HG03060 (cell line): ENCODE results near the gene GRIN2A.
"Not testable (repeated sequence)": the region's sequence is repeated elsewhere in the genome, so short reads cannot be mapped to it uniquely, and the experiment has no call there.

ENCODE experiments used
- ATAC-seq: cut with Tn5 transposase; IDR thresholded peaks from one replicate; pipeline ENCODE4 v1.9.1; 2021; ENCODE audit warnings: low read depth, moderate number of reproducible peaks; ENCODE audit not compliant: unreplicated experiment

GRIN2A gene

DNA sequence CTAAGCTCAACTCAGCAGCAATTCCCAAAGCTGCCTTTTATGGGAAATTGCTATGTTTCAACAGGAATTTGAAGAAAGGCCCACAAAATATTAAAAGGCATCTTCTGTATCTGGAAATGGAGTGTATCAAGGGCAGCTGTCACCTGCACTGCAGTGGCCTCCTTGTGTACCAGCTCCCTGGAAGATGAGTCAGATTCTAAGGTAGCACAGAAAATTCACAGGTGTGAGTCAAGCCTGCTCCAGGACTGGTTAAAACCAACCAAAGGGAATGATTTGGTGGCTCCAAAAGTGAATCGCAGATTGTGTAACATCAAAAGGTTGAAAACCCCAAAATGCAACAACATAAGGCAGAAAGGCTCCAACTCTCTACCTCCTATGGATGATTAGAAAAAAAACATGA, 296.4 kb downstream of the GRIN2A start:
- ATAC-seq = no peak

DNA sequence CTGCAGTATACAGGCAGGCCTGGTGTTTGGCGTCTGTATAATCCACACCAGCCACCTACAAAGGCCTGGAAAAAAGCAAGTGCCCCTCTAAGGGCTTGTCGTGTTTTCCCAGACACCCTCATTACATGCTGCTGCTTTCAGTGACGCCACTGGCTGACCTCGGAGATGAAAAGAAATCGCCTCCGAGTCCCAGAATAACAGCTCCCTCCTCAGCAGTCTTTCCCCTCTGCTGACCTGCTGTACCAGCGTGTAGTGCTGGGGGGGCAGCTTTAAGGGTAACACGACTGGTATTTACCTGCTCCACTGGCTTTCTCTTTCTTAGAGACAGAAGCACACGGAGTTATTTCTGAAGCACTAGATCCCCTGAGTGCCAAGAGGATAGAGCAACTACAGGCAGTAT, 296.8 kb downstream of the GRIN2A start:
- ATAC-seq = no peak

DNA sequence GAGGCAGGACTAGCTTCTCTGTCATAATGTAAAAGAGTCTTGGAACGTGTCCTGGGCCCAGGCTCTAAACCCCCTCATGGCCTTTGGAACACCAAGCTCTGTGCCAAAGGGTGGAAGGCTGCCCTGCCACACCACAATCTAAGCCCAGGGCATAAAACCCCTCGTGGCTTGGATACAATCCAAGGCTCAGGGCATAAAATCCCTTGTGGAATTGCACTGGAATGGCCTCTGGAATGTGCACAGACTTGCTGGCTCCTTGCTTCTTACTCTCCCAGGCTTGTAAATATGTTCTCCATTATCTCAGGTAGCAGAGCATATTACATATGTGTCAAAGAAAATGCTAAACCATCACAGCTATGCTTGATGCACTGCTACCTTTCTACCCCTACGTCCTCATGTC, 306.2 kb downstream of the GRIN2A start:
- ATAC-seq = not testable (repeated sequence)

DNA sequence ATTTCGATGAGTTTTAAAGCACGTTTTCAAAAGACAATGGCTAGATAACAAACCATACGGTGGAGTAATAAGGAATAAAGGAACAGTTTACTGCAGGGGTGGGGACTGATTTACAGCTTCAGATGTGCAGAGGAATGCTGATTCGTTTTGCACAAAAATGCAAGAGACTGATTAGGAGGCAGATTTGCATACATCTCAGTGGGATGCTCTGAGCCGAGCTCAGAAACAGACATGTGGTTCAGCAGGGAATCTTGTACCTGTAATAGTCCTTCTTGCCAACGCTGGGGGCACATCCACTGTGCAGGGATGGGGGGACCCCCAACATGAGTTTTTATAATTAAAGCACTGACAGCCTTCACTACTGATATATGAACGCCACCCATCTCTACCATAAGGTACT, 308.0 kb downstream of the GRIN2A start:
- ATAC-seq = no peak

DNA sequence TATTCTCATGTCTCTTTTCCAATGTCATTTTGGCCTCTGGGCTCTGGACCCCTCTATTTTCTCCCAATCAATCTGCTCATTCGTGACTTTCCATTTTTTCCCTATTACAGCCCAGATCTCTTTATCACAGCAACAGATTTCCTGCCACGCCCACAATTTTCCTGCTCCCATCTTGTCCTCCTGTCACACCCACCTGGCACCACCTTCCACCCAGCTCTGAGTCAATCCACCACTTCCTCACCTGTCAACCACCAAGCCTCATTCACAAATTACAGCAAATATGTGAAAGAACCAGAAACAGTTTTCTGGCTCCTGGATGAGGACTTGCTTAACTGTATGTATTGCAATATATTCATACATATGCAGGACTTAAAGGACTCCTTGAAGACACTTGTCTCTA, 311.3 kb downstream of the GRIN2A start:
- no peak for ATAC-seq

DNA sequence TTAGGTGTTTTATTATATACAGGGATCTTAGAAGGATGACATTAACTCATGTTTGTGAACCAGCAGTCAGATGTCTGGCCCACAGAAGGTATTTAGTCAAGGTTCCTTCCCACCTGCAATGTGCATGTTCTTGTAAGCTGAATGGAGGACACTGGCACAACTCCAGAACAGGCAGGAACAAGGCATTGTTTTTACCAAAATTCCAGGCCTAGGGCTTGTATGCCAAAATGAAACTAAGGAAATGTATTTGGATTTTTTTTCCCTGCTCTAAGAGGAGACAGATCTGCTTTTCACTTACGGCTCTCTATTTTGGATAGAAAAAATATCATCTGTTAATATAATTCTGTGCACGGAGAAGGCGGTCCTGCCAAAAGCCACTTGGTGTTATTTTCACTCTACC, 312.5 kb downstream of the GRIN2A start:
- no peak for ATAC-seq

DNA sequence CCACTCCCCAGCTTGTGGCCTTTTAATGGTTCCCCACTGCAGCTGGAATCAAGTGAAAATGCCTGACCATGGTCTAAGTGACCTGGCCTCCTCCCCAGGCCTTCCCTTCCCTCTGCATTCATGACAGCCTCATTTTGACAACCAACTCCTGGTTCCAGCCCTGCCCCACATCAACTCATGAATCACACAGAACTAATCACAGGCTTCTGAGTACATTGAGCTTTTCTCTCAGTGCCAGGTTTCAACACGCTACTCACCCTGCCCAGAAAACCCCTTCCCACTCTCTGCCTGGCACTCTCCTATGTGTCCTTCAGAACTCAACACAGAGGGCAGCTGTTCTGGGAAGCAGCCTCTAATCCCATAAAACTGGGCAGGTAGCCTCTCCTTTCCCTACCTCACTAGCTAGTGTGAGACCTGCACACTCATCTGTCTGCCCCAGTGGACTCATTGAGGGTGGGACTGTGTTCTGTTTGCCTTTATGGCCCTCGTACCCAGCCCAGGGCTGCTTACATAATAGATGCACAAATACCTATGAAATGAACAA, 313.6 kb downstream of the GRIN2A start:
- ATAC-seq = no peak

DNA sequence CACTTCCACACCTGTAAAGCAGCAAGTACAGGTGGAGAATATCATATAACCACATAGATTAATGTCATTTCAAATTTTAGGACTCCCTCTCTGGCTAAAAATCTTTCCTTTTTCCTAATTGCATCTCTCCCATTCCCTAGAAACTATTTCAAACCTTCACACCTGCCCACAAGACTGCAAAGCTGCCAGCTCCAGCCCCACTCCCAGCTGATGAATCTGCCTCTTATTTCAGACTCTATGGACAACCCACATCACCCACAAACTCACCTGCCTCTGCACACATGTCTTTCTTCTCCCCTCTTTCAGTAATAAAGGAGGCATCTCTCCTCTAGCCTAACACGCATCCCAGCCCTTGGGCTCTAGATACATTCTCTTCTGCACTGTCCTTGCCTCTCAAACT, 315.1 kb downstream of the GRIN2A start:
- ATAC-seq = no peak

DNA sequence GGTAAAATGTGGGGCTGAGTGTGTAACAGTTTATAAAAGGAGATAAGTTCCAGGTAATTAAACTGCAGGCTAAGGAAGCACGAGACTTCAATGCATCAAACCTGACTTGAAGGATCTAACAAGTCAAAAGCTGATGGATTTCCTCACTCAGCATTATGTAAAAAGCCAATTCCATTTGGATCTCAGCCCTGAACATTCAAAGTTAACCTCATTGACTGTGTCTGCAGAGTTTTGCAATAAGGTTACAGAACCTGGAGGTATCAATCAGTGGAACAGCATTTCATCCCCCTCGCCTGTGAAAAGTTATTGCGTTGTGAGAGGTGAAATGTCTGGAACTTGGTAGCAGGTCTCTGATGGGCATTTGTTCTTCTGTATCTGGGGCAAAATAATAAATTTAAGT, 317.8 kb downstream of the GRIN2A start:
- no peak for ATAC-seq

DNA sequence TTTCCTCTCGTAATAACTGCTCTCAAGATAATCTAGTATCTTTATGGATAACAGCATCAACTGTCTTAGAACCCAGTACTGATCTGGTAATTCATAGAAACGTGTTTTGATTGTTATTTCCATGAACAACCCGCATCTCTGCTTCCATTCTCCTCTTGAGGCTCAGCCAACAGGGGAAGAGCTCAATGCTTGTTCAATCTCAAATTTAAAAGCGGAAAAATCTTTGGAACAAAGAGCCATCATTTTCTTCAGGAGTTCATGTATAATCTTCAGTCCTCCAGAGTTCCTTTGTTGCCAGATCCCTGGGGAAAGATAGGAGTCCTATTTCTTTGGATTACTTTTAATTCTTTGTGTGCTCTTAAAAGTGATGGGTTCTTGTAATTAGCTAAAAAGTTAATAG, 319.9 kb downstream of the GRIN2A start:
- no peak for ATAC-seq

DNA sequence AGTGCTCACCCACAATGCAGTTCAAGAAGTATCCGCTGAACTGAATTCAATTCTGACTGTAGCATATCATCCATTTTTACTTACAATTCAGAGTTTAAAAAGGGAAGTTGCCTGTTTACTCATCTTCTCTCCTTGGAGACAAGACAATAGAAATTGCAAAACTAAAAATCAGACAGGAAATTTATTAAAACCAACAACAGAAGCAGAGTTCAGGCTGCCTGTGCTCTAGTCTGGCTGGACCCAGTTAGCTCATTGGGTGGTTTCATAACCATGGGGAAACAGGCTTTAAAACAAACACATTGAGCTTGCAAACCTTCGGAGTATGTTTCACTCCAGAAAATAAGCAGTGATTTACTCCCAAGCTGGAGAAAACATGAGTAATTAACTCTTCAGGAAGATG, 321.4 kb downstream of the GRIN2A start:
- ATAC-seq = no peak

DNA sequence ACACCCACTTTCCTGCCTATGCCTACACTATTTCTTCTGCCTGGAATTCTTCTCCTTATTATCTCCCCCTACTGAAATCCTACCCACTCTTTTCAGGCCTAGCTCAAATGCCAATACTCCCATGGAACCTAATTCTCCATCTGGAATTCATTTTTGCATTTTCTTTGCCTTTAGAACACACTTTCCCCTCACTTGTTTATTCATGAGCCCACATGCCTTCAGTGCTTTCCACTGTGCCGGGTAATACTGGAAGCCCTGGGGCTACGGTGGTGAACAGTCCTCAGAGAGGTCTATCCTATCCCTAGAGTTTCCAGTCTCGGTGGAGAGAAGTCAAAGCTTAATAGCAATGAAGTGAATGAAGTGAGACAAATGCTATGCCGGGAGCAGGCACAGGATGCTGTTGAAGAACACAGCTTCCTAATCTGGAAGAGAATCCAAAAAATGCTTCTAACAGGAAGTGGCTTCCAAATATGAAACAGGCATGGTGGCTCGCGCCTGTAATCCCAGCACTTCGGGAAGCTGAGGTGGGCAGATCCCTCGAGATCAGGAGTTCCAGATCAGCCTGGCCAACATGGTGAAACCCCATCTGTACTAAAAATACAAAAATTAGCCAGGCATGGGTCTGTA, 322.4 kb downstream of the GRIN2A start:
- ATAC-seq = no peak

DNA sequence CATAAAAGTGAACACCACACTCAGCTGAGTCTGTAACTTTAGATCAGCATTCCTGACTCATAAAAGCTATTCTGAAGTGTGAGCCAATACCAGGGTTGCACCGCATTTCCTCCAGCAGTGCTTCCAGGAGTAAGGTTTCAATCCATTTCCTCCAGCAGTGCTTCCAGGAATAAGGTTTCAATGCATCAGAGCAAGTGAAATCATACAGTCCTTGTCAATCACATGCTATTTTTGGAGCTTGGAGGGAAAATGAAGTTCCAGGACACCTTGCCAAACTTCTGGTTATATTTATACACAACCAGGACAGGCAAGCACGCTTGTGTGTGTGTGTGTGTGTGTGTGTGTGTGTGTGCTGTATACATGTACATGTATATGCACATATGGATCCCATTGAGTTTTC, 327.6 kb downstream of the GRIN2A start:
- ATAC-seq = no peak

DNA sequence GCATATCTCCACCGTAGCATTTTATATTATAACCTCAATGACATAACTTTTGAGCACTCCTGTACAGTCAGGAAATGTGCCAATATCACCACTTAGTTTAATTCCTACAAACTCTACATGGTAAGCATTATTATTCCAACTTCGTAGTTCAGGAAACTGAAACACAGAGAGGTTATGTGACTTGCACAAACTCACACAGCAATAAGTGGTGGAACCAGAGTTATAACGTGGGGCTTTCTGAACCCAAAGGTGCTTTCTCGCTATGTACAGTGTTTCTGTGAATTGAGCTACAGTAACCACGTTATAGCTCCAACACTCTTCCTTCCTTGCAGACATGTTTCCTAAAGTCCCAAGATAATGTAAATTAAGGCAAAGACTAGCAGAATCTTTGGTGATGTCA, 330.2 kb downstream of the GRIN2A start:
- ATAC-seq = no peak

DNA sequence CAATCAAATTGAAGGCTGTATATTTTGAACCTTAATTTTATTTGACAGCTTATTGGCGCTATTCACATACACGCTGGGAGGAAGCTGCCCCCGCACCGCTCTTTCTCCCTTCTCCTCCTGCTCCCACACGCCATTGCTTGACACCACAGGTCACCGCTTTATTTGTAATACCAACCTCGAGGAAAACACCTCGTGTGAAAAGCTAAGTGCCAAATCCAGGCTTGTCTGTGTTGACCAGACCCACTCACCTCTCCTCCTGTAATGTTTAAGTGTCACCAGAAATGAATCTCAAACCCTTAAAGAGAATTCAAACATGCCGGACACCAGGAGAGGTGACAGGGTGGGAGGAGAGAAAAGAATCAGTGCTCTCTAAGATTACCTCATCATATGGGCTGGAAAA, 331.4 kb downstream of the GRIN2A start:
- no peak for ATAC-seq

DNA sequence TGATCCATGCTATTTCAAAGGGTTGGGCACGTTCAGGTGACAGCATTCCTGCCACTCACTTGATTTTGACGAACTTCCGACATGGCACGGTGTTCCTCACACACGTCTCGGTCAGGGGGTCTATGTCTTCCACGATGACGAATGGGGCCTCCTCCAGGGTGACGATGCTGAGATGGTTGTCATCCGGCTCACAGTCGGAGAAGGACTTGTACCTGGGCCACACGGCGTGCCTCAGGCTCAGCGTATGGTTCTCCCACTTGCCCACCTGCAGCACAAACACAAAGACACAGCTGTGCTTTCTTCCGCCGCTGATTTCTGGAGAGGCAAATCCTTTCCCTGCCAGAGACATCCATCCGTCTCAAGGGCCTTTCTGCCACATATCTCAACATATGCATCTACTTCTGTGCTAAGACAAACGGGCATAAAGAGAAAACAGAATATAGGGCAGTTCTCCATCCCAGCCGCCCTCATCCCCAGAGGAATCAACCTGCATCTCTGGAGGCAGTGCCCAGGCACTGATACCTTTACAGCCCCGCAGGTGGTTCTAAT, 332.5 kb downstream of the GRIN2A start:
- ATAC-seq = no peak

DNA sequence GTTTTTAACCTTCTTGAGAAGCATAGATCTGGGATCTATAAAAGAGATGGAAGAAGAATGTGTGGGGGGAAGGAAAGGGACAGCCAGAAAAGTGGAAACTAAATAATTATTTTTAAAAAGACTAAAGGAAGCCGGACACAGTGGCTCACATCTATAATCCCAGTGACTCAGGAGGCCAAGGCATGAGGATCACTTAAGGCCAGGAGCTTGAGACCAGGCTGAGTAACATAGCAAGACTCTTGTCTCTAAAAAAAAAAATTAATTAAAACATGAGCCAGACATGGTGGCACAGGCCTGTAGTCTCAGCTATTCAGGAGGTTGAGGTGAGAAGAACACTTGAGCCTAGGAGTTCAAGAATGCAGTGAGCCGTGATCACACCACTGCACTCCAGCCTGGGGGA, 335.1 kb downstream of the GRIN2A start:
- no peak for ATAC-seq

DNA sequence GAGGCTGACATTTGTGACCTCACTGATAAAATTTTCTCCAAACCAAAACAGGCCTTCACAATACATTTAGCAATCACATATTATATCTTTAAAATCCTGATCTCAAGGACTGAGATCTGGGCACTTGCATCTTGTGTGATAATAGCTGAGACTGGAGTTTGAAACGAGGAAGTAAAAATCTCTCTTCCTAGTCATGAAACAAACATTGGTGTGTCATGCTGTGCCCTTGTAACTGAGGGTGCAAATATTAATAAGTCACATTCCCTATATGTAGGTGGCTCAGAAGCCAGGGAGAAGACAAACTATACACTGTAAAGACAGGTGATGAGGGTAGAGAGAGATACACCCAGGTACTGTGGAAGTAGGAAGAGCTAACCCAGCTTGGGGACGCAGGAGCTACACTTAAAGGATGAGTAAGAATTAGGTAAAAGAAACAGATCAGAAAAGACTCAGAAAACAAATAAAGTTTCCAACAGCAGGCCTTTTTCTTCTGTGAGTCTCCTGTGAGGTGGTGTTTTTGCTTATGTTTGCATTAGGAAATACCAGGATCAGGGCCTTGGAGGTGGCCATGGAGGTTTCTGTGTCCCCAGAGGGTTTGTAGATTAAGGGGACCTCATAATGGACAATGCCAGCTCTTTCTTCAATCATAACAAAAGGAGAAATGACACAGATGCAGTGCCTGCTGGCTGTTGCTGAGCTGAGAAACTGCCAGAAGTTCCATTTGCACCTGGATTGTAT, 335.7 kb downstream of the GRIN2A start:
- no peak for ATAC-seq

DNA sequence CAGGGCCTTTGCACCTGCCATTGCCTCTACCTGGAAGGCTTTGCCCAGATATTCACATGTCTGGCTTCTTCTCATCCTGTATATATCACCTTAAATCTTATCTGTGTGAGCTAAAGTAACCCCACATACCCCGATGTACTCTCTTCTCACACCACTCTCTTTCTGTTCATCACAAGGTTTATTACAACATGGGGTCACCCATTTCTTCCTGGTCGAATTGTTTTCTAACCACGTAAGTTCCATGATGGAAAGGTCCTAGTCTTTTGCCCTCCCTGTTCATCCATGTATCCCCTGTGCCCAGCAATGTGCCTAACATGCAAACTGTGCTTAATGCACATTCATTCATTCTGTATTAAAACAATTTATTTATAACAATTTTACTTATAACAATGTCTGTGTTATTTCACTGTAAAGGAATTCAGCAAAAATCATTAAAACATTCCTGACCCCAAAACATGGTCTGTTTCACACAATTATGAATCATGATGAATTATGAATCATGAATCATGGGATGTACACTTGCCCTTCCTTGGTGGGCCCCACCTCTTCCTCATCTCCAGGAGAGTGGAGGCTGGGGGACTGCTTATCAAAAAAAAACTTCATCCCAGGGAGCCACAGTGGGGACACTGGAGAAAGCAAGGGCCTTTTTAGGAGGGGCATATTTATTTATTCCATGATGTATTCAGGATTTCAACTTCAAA, 336.4 kb downstream of the GRIN2A start:
- no peak for ATAC-seq

DNA sequence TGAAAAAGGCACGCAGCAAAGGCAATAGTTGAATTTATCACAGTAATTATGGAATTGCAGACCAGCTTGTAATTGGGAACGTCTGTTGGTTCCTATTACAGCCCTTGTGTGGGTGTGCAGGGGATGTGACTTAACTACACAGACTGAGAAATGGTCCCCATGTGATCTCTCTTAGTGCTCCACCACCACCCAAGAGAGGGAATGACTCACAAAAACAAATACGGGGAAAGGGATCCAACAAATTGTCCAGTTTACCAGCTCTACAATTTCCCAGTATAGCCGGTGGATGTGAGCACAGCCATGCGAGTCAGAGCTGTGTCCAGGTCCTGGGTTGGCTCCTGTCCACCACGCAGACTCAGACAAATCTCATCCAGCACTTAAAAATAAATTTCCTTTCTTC, 337.9 kb downstream of the GRIN2A start:
- no peak for ATAC-seq

DNA sequence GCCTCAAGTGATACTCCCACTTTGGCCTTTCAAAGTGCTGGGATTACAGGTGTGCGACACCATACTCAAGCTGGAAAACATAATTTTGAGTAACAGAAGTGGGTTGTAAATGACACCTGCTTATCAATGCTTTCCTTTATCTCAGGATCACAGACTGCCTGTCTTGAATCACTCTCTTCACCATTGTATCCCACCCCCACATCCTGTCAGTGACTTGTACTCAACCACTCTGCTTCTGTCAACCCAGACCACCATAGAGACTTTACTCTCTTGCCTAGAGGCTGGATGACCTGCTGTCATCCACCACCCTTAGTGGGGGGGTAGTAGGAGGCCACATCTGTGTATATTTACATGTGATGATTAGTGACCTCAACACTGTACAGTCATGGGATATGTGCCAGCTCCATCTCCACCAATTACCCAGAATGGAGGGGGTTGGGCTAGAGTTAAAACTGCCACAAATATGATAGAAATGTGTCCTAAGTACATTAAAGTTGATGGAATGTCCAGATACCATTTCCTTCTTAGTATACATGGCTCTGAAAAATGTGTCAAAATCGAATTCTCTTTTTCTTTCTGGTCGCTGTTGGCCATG, 338.7 kb downstream of the GRIN2A start:
- ATAC-seq = no peak
